HG02973 (cell line): ENCODE results near the gene MAPT.
A peak's percentile ranks its signal among the peaks of the same experiment; 100 is the strongest.

Experiments used
- ATAC-seq: cut with Tn5 transposase; IDR thresholded peaks from one replicate; pipeline ENCODE4 v1.9.1; 2021; ENCODE audit warnings: moderate library complexity; ENCODE audit not compliant: unreplicated experiment

MAPT gene

DNA sequence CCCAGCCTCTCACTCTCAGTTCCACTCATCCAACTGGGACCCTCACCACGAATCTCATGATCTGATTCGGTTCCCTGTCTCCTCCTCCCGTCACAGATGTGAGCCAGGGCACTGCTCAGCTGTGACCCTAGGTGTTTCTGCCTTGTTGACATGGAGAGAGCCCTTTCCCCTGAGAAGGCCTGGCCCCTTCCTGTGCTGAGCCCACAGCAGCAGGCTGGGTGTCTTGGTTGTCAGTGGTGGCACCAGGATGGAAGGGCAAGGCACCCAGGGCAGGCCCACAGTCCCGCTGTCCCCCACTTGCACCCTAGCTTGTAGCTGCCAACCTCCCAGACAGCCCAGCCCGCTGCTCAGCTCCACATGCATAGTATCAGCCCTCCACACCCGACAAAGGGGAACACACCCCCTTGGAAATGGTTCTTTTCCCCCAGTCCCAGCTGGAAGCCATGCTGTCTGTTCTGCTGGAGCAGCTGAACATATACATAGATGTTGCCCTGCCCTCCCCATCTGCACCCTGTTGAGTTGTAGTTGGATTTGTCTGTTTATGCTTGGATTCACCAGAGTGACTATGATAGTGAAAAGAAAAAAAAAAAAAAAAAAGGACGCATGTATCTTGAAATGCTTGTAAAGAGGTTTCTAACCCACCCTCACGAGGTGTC lies 131.3 kb downstream of the MAPT start:
- no peak for ATAC-seq

DNA sequence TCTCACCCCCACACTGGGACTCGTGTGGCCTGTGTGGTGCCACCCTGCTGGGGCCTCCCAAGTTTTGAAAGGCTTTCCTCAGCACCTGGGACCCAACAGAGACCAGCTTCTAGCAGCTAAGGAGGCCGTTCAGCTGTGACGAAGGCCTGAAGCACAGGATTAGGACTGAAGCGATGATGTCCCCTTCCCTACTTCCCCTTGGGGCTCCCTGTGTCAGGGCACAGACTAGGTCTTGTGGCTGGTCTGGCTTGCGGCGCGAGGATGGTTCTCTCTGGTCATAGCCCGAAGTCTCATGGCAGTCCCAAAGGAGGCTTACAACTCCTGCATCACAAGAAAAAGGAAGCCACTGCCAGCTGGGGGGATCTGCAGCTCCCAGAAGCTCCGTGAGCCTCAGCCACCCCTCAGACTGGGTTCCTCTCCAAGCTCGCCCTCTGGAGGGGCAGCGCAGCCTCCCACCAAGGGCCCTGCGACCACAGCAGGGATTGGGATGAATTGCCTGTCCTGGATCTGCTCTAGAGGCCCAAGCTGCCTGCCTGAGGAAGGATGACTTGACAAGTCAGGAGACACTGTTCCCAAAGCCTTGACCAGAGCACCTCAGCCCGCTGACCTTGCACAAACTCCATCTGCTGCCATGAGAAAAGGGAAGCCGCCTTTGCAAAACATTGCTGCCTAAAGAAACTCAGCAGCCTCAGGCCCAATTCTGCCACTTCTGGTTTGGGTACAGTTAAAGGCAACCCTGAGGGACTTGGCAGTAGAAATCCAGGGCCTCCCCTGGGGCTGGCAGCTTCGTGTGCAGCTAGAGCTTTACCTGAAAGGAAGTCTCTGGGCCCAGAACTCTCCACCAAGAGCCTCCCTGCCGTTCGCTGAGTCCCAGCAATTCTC lies 132.1 kb downstream of the MAPT start:
- ATAC-seq, result no peak

DNA sequence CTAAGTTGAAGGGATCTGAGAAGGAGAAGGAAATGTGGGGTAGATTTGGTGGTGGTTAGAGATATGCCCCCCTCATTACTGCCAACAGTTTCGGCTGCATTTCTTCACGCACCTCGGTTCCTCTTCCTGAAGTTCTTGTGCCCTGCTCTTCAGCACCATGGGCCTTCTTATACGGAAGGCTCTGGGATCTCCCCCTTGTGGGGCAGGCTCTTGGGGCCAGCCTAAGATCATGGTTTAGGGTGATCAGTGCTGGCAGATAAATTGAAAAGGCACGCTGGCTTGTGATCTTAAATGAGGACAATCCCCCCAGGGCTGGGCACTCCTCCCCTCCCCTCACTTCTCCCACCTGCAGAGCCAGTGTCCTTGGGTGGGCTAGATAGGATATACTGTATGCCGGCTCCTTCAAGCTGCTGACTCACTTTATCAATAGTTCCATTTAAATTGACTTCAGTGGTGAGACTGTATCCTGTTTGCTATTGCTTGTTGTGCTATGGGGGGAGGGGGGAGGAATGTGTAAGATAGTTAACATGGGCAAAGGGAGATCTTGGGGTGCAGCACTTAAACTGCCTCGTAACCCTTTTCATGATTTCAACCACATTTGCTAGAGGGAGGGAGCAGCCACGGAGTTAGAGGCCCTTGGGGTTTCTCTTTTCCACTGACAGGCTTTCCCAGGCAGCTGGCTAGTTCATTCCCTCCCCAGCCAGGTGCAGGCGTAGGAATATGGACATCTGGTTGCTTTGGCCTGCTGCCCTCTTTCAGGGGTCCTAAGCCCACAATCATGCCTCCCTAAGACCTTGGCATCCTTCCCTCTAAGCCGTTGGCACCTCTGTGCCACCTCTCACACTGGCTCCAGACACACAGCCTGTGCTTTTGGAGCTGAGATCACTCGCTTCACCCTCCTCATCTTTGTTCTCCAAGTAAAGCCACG lies 133.0 kb downstream of the MAPT start:
- ATAC-seq, result no peak

DNA sequence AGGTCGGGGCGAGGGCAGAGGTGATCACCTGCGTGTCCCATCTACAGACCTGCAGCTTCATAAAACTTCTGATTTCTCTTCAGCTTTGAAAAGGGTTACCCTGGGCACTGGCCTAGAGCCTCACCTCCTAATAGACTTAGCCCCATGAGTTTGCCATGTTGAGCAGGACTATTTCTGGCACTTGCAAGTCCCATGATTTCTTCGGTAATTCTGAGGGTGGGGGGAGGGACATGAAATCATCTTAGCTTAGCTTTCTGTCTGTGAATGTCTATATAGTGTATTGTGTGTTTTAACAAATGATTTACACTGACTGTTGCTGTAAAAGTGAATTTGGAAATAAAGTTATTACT lies 133.6 kb downstream of the MAPT start:
- ATAC-seq, result no peak

DNA sequence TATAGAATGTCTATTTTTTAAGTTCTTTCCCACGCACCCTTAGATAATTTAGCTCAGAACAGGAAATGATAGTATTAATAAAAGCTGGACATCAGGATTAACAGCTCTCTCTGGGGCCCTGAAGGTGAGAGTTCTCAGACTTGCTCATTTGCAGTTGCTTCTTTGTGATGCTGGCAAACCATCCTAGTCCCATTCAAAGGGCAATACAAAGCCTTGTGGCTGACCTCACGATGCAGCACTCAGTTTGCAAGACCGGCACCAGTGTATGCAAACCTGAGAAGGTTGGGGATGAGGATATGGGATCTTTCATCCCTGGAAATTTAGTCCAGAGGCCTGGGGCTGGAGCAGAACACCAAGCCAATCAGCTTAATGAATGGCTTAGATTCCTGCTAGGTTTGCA lies 134.0 kb downstream of the MAPT start:
- ATAC-seq, result no peak

DNA sequence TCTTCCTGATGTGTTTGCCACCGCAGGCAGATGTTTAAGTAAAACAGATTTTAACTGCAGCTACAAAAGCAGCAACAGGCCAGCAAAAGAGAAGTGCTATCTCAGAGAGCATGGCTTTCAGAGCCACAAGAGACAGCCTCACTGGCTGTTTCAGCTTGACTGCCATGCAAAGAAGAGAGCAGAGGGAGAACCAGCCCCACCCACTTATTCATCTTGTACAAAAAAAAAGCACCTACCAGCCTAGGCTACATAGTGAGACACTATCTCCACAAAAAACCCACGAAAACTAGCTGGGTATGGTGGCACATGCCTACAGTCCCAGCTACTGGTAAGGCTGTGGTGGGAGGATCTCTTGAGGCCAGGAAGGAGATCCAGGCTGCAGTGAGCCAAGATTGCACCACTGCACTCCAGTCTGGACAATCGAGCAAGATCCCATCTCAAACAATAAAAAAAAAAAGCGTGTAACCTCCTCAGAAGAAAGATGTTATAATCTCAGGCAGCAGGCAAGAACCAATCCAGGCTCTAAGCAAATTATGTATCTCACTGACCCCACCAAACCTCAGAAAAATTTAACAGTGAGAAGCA lies 134.7 kb downstream of the MAPT start:
- no peak for ATAC-seq

DNA sequence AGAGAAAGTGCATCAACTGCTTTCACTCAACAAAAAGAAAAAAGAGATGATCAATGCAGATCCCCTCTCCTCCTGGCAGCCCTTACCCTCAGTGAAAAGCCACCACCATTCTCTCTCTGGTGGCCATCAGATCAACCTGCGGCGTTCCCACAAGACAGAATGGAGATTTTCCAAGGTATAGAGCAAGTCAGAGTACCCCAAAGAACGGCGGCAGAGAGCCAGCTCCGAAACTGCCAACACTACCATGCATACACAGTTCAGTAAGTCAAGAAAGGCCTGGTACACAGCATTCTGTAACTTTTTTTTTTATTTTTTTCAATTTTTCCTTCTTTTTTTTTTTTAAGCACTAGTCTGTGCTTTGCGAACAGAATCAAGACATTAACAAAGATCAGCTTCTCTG lies 135.3 kb downstream of the MAPT start:
- no peak for ATAC-seq

DNA sequence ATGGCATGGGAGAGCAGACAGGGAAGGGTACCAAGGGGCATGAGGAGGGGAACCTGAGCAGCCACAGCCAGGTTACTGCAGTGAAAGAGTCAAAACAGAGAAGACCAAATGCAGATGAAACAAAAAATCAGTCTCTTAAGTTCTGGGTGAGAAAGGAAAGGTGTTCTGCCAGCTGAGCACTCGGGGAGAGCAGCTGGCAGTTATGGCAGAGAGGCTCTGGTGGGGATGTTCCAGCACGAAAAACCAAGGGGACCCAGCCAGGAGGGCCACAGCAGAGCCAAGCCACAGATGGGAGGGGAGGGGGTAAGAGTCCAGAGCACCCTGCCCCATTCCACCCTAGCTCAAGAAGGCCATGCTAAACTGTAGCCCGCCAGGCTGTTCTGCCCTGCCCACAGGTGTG lies 136.4 kb downstream of the MAPT start:
- no peak for ATAC-seq

DNA sequence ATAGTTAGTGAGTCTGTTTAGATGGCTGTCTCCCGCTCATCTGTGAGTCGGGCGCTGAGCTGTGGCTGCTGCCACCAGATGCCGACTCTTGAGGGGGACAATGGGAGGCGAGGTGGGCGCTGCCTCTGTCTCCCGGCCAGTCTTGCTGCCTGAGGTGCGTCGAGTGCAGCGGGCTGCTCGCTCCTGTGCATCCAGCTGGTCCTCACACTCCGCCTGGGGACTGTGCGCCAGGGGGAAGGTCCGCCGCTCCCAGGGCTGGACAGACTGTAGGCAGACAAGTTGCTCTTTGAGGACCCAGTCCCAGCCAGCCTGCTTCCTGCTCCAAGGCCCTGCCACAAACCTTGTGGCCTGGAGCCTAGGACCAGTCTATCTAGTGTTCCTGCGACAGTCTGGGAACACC lies 137.1 kb downstream of the MAPT start:
- no peak for ATAC-seq

DNA sequence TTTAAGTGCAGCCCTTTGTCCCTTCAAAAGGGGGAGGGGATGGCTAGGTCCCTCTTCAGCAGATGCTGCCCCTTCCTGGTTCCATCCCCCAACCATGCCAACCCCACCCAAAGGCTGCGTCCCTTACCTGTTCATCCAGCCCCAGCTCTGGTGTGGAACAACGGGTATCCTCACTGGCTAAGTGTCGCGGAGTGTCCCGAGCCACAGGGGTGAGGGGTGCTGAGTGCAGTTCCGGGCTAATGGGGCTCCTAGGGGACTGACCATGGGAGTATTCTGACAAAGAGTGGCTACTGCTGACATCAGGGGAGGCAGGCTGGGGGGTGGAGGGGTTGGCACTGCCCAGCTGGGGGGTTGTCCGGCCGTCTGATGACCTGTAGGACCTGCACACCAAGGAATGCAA lies 137.6 kb downstream of the MAPT start:
- no peak for ATAC-seq

DNA sequence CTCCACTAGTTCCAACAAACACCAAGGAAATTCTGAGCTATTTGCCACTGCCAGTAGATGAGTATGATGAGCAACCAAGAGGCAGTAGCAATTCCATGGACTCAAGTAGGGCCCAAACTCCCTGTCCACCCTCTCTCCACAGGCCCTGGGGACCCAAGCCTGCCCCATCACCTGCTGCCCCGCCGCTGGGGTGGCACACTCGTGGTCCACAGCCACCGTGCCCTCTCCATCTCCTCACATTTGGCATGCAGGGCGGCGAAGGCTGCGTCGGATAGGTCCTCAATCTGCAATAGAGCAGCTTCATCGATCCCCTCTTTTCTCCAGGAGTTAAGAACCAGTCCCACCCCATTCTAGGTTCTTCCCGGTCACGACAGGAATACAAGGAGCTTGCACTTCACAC lies 138.6 kb downstream of the MAPT start:
- ATAC-seq, result no peak

DNA sequence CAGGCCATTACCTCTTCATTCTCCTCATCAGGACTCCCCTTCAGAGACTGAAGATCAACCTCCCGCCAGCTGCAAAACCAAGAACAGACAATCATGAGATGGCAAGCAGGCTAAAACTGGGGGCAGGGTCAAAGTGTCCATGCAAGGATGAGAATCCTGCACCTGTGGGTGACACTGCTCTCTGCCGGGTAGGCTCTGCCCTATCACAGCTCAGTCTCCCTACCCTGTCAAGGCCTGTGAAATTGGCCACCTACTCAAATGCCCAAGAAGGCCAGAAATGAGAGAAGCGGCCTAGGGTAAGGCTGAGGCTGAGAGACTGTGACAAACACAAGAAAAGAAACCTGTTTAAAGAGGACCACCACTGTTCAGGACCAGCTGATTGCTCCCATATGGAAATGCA lies 139.0 kb downstream of the MAPT start:
- no peak for ATAC-seq

DNA sequence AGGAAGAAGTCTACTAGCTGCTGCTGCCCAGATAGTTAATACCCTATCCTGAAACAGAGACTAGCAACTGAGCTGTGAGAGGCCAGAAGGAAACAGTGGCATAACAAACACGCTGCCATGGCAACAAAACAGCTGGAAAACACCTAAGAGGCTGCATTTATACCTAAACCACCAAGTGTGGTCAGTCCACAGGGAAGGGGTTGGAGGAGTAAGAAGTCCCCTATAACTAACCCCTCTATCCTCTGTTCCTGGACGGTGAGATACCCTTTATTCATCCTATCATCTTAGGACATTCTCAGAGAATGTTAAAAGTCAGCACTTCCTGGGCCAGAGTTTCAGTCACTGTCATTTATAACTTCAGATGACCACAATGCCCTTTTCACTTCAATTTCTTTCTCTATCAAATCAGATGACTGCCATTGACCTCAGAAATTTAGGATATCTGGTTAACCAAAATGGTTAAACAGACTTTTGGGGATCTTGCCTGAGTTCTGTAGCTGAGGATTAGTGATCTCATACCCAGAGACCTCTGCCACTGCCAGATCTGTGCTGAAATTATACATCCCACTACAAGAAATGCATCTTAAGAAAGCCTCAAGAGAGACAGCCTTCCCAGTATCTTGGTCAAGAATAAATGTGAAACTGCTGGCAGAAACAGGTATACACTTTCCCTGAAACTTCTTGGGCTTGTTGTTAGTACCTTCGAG lies 140.9 kb downstream of the MAPT start:
- ATAC-seq, result peak; percentile 48

DNA sequence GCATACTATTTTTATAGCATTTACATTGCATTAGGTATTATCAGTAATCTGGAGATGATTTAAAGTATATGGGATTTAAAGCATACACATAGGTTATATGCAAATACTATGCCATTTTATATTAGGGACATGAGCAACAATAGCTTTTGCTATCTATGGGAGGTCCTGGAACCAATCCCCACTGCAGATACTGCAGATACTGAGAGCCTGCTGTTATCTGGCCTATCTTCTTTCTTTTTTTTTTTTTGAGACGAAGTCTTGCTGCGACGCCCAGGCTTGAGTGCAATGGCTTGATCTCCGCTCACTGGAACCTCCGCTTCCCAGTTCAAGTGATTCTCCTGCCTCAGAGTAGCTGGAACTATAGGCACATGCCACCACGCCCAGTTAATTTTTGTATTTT lies 142.1 kb downstream of the MAPT start:
- no peak for ATAC-seq

DNA sequence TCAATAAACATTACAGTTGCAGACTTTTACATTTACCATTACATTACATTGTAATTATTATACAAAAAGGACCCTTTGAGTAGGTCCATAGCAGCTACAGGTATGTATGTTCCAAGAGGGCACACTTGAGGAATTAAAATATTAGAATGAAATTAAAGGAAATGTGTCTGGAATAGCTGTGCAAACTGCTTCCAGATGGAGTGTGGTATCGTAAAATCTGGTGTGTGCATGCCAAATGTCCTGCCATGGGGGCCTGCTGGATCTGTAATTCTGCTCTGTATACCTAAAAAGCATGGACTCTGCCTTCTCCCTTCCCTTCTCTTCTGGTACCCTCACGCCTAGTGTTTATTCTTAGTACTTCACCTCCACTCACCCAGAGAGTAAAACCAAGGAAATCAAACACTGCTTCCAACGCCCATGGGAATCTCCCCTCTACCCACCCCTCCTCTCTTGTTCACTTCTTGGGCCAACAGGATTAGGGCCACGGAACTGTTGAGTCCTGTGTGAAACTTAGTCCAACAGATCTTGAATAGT lies 143.4 kb downstream of the MAPT start:
- ATAC-seq, result no peak

DNA sequence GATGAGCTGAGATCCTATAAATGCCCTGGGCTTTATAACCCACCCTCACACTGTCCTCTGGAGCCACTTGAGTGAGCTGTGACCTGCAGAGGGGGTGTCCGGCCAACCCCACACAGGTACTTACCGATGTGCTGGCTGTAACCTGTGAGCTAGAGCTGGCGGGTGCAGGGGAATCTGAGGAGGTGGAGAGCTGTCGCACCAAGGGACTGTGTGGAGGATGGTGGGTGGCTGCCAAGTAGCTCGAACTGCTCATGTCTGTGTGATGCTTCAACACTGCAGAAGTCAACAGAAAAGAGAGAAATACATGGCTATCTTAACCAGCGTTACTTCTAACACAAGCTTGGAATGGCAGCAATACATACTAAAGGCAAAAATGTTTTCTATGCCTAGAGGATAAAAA lies 144.1 kb downstream of the MAPT start:
- ATAC-seq, result no peak

DNA sequence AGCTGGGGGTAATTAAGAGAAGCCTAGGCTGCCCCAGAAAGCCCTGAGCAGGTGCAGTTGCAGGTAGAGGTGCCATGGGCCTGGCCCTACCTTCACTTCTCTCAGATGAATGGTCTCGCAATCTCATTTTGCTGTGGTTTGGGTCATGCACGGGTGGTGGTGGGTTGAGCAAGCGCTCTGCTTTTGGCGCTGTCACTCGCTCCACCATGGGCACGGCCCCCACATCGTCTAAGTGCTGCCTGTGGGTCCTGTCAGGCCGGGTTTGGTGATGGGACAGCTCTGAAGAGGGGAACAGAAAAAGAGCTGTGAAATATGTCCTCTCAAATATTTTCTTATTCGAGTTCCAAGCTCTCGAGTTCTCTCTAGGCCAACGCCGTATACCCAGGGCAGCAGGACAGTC lies 144.6 kb downstream of the MAPT start:
- no peak for ATAC-seq

DNA sequence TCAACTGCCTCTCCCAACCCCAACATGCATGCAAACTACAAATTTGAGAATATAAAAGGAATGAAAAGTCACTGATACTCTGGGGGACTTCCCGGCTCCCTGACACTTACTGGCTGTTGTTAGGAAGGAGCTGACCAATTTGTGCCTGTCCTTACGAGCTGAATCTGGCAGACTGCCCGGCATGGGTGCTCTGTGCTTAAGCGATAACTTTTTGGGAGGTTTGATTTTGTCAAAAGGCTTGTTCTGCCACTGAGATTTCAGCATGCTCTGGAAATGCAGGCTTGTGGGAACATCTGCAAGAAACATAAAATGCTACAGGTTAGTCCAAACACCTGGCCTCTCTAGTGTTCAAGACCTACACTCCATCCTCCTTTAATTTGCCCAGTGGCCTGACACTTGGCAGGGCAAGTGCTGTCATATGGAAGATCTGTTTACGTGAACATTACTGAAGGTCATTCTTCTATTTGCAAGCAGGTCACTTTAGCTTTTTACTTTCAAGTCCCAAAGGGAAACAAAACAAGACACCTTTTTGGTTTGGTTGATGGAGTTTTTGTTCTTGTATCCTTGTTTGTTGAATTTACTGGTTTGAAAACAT lies 145.3 kb downstream of the MAPT start:
- no peak for ATAC-seq

DNA sequence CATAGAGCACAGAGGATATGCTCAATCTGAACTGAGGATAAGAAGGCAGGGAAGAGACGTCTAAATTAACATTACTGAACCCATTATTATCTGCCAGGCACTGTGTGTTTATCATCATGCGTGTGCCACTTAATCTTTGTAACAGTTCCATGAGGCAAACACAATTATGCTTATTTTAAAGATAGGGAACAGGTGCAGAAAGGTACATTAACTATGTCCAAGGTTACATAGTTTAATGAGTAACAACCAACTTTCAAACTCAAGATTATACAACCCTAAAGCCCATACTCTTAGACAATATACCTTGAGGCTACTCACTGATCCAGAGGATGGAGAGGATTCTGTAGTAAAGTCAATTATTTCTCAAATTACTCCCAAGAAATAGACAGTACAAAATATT lies 147.9 kb downstream of the MAPT start:
- no peak for ATAC-seq

DNA sequence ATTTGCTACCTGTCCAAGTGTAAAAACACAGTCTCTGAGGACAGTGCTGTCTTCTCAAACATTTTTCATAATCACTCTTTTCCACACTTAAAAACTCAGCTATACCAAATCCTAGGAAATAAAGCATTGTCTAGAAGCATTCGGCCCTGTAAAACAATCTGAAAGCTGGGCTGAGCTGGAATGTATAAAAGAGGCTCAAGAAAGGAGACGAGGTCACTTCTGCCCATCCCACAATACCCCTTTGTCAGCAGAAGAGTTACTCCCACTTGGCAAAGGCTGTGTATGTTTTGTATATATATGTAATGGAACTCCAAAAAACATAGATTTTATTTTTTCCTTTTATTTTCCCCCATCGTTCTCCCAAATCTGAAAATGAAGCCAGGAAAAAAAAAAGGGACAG lies 148.6 kb downstream of the MAPT start:
- ATAC-seq, result no peak
